MCF 10A (cell line): ENCODE data around the gene UNC5A. TPM values are rescaled to one million over a fixed set of nuclear protein-coding genes. Genes with fewer than 3 reads are reported as not detected.

ENCODE experiments used
- BruUV-seq: library from RNA; stranded (reverse); fragments of 400-500 nt; replicated peaks from 2 replicates; lab custom pipeline; 2021; lab: Mats Ljungman, UMichigan
- CTCF ChIA-PET: fragments of 300-600 bp; sonication (Branson Sonifier 250); formaldehyde crosslinking; extraction: SDS; loops from one replicate; lab custom pipeline; 2021; ENCODE audit warnings: antibody characterized with exemption, inconsistent platforms; lab: Yijun Ruan, JAX
- POLR2A ChIA-PET: fragments of 300-600, 350-650 bp; sonication (Branson Sonifier 250); formaldehyde crosslinking; extraction: SDS; loops from one replicate; lab custom pipeline; 2020; ENCODE audit warnings: antibody characterized with exemption, inconsistent platforms; lab: Yijun Ruan, JAX
- DNase-seq: peaks from one replicate; pipeline ENCODE4 v3.0.0-alpha.2; 2018; ENCODE audit not compliant: unreplicated experiment
- H3K27ac Mint-ChIP-seq: one replicate; pipeline ENCODE4 v1.8.0; 2022; ENCODE audit warnings: mild to moderate bottlenecking, low read depth, mixed read lengths; ENCODE audit not compliant: unreplicated experiment
- H3K27me3 Mint-ChIP-seq: one replicate; pipeline ENCODE4 v1.8.0; 2022; ENCODE audit warnings: mixed read lengths; ENCODE audit not compliant: insufficient read depth, unreplicated experiment
- H3K36me3 Mint-ChIP-seq: one replicate; pipeline ENCODE4 v1.8.0; 2022; ENCODE audit warnings: mild to moderate bottlenecking, moderate library complexity, mixed read lengths; ENCODE audit not compliant: insufficient read depth, unreplicated experiment
- H3K4me1 Mint-ChIP-seq: one replicate; pipeline ENCODE4 v1.8.0; 2022; ENCODE audit warnings: mixed read lengths; ENCODE audit not compliant: insufficient read depth, unreplicated experiment
- H3K4me3 Mint-ChIP-seq: one replicate; pipeline ENCODE4 v1.8.0; 2022; ENCODE audit warnings: mild to moderate bottlenecking, moderate library complexity, mixed read lengths; ENCODE audit not compliant: unreplicated experiment
- H3K9me3 Mint-ChIP-seq: one replicate; pipeline ENCODE4 v1.8.0; 2022; ENCODE audit warnings: mixed read lengths; ENCODE audit not compliant: unreplicated experiment
- intact Hi-C: fragments of 100-400 bp; cut with micrococcal nuclease; formaldehyde crosslinking; loops from 2 replicates; pipeline ENCODE4 v1.14.1; 2022
- total RNA-seq: library from RNA; stranded (reverse); gene quantifications from 2 replicates; pipeline ENCODE4 v1.2.3, GENCODE V29; 2022
- TF ChIP-seq, protein P1 (sequence below): fragments of 200-600 bp; IDR thresholded peaks from one replicate; pipeline ENCODE4 v1.8.0; 2022; ENCODE audit warnings: antibody characterized with exemption, mild to moderate bottlenecking; ENCODE audit not compliant: unreplicated experiment

The UNC5A gene
- total RNA-seq, 1 experiment from 2014 or later, result 0.51 TPM

GRCh38 chr5:176912115-176912514 is 101.8 kb downstream of the UNC5A start:
- H3K4me3 Mint-ChIP-seq, result no peak overlapping the region
- TF ChIP-seq, protein P1, sequence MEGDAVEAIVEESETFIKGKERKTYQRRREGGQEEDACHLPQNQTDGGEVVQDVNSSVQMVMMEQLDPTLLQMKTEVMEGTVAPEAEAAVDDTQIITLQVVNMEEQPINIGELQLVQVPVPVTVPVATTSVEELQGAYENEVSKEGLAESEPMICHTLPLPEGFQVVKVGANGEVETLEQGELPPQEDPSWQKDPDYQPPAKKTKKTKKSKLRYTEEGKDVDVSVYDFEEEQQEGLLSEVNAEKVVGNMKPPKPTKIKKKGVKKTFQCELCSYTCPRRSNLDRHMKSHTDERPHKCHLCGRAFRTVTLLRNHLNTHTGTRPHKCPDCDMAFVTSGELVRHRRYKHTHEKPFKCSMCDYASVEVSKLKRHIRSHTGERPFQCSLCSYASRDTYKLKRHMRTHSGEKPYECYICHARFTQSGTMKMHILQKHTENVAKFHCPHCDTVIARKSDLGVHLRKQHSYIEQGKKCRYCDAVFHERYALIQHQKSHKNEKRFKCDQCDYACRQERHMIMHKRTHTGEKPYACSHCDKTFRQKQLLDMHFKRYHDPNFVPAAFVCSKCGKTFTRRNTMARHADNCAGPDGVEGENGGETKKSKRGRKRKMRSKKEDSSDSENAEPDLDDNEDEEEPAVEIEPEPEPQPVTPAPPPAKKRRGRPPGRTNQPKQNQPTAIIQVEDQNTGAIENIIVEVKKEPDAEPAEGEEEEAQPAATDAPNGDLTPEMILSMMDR, result no peak
- peaks cover 4% of the 10 kb centered on the region for H3K4me1 Mint-ChIP-seq
- POLR2A ChIA-PET, result interaction anchor here (0.7 kb wide), 1 partner anchor 22 kb away, joined by 3 read pairs; no protein-coding TSS in a partner anchor
- CTCF ChIA-PET, result interaction anchor here (0.6 to 1.8 kb wide), 4 partner anchors 69 to 286 kb away, joined by 3 to 7 read pairs (median 4); no protein-coding TSS in a partner anchor
- peaks cover 75% of the 10 kb centered on the region for H3K36me3 Mint-ChIP-seq
- BruUV-seq, result no TSS peak
- DNase-seq, result no peak
- H3K27ac Mint-ChIP-seq, result no peak overlapping the region
- no peaks in the 10 kb centered on the region for H3K27me3 Mint-ChIP-seq
- no peaks in the 10 kb centered on the region for H3K9me3 Mint-ChIP-seq
- intact Hi-C loops, result no loop called here

- Mint-ChIP-seq H3K4me1 (peaks cover 4% of the 10 kb centered on the region), H3K9me3 (no peaks in the 10 kb centered on the region), H3K36me3 (peaks cover 51% of the 10 kb centered on the region), H3K27ac (no peak overlapping the region), H3K27me3 (no peaks in the 10 kb centered on the region), H3K4me3 (no peak overlapping the region)
- DNase-seq, result no peak
- TF ChIP-seq, protein P1, result no peak
- BruUV-seq, result no TSS peak
- CTCF ChIA-PET, result interaction anchor here (0.6 to 4.2 kb wide), 3 partner anchors 236 to 256 kb away, joined by 3 to 26 read pairs (median 3); no protein-coding TSS in a partner anchor
- intact Hi-C loops, result no loop called here
- POLR2A ChIA-PET, result interaction anchor here (0.6 kb wide), 1 partner anchor 18 kb away, joined by 3 read pairs; no protein-coding TSS in a partner anchor
Observed at GRCh38 chr5:176915906-176916305, 105.5 kb downstream of the UNC5A start.

GRCh38 chr5:176916337-176916736 is 106.0 kb downstream of the UNC5A start:
- POLR2A ChIA-PET, result no interaction called here
- no peaks in the 10 kb centered on the region for H3K27me3 Mint-ChIP-seq
- no peak overlapping the region for H3K4me3 Mint-ChIP-seq
- BruUV-seq, result no TSS peak
- CTCF ChIA-PET, result interaction anchor here (4.2 kb wide), 1 partner anchor 256 kb away, joined by 26 read pairs; no protein-coding TSS in a partner anchor
- DNase-seq, result no peak
- H3K27ac Mint-ChIP-seq, result no peak overlapping the region
- peaks cover 51% of the 10 kb centered on the region for H3K36me3 Mint-ChIP-seq
- H3K9me3 Mint-ChIP-seq, result no peaks in the 10 kb centered on the region
- TF ChIP-seq, protein P1, result no peak
- H3K4me1 Mint-ChIP-seq, result peaks cover 4% of the 10 kb centered on the region
- intact Hi-C loops, result no loop called here

GRCh38 chr5:176918613-176919012 is 108.3 kb downstream of the UNC5A start:
- H3K4me1 Mint-ChIP-seq, result peaks cover 8% of the 10 kb centered on the region
- DNase-seq, result no peak
- ChIA-PET CTCF (interaction anchor here (0.6 to 4.2 kb wide), 2 partner anchors 53 to 259 kb away, joined by 3 to 26 read pairs; no protein-coding TSS in a partner anchor), POLR2A (interaction anchor here (0.8 kb wide), 1 partner anchor 15 kb away, joined by 3 read pairs; no protein-coding TSS in a partner anchor)
- no peak overlapping the region for H3K27ac Mint-ChIP-seq
- BruUV-seq, result no TSS peak
- no peaks in the 10 kb centered on the region for H3K27me3 Mint-ChIP-seq
- H3K36me3 Mint-ChIP-seq, result peaks cover 48% of the 10 kb centered on the region
- no peak overlapping the region for H3K4me3 Mint-ChIP-seq
- H3K9me3 Mint-ChIP-seq, result no peaks in the 10 kb centered on the region
- intact Hi-C loops, result no loop called here
- TF ChIP-seq, protein P1, result no peak
